Measurements from ENCODE around the gene SPTBN4.
A peak's percentile ranks its signal among the peaks of the same experiment; 100 is the strongest.

Gene SPTBN4

DNA sequence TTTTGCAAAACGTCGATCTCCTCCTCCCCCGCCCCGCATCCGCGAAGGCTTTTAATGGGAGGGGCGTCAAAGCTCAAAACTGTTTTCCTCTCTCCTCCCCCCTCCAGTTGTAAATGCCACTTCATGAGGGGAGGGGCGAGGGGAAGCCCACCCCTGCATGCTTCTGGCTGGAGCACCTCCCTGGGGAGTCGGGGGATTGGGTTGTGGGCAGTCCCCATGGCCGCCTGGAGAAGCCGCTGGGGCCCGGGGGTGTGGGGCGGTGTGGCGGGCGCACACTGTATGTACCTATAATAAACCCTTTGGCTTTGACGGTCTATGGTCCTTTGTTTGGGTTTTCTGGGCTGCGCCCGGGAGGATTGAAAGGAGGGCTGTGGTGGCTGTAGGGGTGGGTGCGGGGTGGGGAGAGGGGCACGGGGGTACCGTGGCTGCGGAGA is 109.4 kb downstream of the SPTBN4 start:
- Histone ChIP-seq H3K36me3 (ENCODE audit: insufficient read depth, low read length) (peaks cover 25% of the 10 kb centered on the region), H3K4me1 (ENCODE audit: control insufficient read depth, insufficient read depth, low read length) (peaks cover 4% of the 10 kb centered on the region), H3K27me3 (ENCODE audit: control insufficient read depth, insufficient read depth, low read length) (no peaks in the 10 kb centered on the region), H3K9ac (ENCODE audit: low read depth, low read length) (no peak overlapping the region), H3K9me3 (replicated peaks; ENCODE audit: low read length) (no peaks in the 10 kb centered on the region), H3K4me2 (ENCODE audit: low read length) (peak overlapping the region; percentile 92), H3K4me3 (ENCODE audit: low read length) (peak overlapping the region; percentile 79)

DNA sequence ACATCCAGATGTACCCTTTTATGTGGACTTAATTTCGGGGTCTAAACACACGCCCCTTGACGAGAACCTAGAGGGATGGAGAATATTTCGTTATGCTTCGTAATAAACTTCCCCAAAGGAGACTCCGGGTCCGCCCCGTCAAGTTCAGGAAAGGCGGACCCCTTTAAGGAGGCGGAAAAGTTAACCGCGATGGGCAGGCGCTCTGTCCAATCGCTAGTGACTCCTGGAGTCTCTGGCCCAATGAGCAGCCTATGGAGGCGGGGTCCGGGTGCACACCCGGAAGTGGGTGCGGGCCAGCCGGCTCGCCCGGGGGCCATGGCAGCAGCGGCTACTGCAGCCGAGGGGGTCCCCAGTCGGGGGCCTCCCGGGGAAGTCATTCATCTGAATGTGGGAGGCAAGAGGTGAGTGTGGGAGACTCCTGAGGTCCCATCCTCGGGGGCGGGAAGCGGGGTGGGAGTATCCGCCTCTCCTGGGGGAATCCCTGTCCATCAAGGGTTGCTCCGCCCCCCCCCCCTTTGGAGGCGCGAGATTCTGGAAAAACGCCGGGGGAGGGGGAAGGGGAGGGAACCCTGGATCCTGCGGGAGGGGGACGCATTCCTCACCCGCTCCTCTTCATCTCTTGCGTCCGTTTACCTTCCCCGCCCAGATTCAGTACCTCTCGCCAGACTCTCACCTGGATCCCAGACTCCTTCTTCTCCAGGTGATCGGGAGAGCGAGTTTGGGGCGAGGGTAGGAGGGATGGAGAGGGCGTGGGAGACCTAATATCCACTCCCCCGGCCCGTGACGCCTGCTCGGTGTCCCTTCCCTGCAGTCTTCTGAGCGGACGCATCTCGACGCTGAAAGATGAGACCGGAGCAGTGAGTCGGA is 110.0 kb downstream of the SPTBN4 start, which contains the start of gene SHKBP1:
SHKBP1 (plus strand) TSS at position 289 of the 867 bp plus-strand sequence; CDS start at position 316, 27 bp downstream.
- Histone ChIP-seq H3K4me1 (ENCODE audit: control insufficient read depth, insufficient read depth, low read length) (peaks cover 4% of the 10 kb centered on the region), H3K4me3 (ENCODE audit: low read length) (peak within 1 kb of the TSS; percentile 79), H3K27me3 (ENCODE audit: control insufficient read depth, insufficient read depth, low read length) (no peaks in the 10 kb centered on the region), H3K9ac (ENCODE audit: low read depth, low read length) (peak within 1 kb of the TSS; percentile 79), H3K4me2 (ENCODE audit: low read length) (peak within 1 kb of the TSS; percentile 92), H3K36me3 (ENCODE audit: insufficient read depth, low read length) (peaks cover 27% of the 10 kb centered on the region), H3K9me3 (replicated peaks; ENCODE audit: low read length) (no peaks in the 10 kb centered on the region)

DNA sequence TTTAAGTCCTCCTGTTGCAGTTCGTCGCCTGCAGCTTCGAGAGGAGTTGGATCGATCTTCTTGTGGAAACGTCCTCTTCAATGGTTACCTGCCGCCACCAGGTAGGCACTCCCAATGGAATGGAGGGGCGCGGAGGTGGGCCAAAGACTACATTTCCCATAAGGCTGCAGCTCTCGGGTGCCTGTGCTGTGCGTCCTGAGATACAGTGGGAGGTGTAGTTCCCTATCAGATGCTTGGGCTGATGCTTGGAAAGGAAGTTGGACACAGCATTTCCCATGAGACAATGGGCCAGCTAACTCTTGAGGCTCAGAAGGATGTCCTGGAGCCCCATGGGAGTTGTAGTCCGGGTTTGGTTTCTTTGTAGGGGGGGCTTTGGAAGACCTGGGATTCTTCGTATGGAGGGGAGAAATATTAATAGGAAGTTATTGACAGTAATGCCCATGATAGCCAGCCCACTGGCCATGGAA is 111.7 kb downstream of the SPTBN4 start:
- H3K4me2 ChIP-seq (ENCODE audit: low read length) = no peak overlapping the region
- no peaks in the 10 kb centered on the region for H3K27me3 ChIP-seq (ENCODE audit: control insufficient read depth, insufficient read depth, low read length)
- H3K4me3 ChIP-seq (ENCODE audit: low read length) = no peak overlapping the region
- H3K36me3 ChIP-seq (ENCODE audit: insufficient read depth, low read length) = peaks cover 30% of the 10 kb centered on the region
- H3K4me1 ChIP-seq (ENCODE audit: control insufficient read depth, insufficient read depth, low read length) = peaks cover 4% of the 10 kb centered on the region
- H3K9ac ChIP-seq (ENCODE audit: low read depth, low read length) = no peak overlapping the region
- H3K9me3 ChIP-seq (replicated peaks; ENCODE audit: low read length) = no peaks in the 10 kb centered on the region

DNA sequence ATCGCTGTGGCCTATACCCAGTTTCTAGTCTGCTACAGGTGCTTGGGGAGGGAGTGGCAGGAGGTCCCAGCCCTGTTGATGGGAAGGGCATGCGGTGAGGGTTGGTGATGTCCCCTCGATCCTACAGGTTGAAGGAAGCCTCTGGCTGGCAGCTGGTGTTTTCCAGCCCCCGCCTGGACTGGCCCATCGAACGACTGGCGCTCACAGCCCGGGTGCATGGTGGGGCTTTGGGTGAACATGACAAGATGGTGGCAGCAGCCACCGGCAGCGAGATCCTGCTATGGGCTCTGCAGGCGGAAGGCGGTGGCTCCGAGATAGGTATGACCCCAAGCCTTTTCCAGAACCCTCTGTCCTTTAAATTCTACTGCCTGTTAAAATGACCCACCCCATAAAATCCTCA is 113.8 kb downstream of the SPTBN4 start:
- Histone ChIP-seq H3K4me2 (ENCODE audit: low read length) (no peak overlapping the region), H3K27me3 (ENCODE audit: control insufficient read depth, insufficient read depth, low read length) (no peaks in the 10 kb centered on the region), H3K9ac (ENCODE audit: low read depth, low read length) (no peak overlapping the region), H3K4me3 (ENCODE audit: low read length) (no peak overlapping the region), H3K4me1 (ENCODE audit: control insufficient read depth, insufficient read depth, low read length) (peaks cover 10% of the 10 kb centered on the region), H3K36me3 (ENCODE audit: insufficient read depth, low read length) (peaks cover 37% of the 10 kb centered on the region), H3K9me3 (replicated peaks; ENCODE audit: low read length) (no peaks in the 10 kb centered on the region)

DNA sequence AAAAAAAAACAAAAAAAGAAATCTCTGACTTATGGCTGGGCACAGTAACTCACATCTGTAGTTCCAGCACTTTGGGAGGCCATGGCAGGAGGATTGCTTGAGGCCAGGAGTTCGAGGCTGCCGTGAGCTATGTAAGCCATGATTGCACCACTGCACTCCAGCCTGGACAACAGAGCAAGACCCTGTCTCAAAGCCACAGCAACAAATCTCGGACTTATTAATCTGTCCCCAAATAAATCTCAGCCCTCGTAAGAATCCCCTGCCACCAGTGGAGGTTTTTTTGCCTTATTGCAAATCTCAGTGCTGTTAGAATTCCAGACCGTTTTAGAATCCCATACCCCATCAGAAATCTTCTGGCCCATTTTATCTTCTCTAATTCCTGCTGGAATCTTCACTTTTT is 114.7 kb downstream of the SPTBN4 start:
- no peak overlapping the region for H3K4me2 ChIP-seq (ENCODE audit: low read length)
- H3K9me3 ChIP-seq (replicated peaks; ENCODE audit: low read length) = no peaks in the 10 kb centered on the region
- no peak overlapping the region for H3K4me3 ChIP-seq (ENCODE audit: low read length)
- peaks cover 16% of the 10 kb centered on the region for H3K4me1 ChIP-seq (ENCODE audit: control insufficient read depth, insufficient read depth, low read length)
- no peaks in the 10 kb centered on the region for H3K27me3 ChIP-seq (ENCODE audit: control insufficient read depth, insufficient read depth, low read length)
- peaks cover 38% of the 10 kb centered on the region for H3K36me3 ChIP-seq (ENCODE audit: insufficient read depth, low read length)
- no peak overlapping the region for H3K9ac ChIP-seq (ENCODE audit: low read depth, low read length)

DNA sequence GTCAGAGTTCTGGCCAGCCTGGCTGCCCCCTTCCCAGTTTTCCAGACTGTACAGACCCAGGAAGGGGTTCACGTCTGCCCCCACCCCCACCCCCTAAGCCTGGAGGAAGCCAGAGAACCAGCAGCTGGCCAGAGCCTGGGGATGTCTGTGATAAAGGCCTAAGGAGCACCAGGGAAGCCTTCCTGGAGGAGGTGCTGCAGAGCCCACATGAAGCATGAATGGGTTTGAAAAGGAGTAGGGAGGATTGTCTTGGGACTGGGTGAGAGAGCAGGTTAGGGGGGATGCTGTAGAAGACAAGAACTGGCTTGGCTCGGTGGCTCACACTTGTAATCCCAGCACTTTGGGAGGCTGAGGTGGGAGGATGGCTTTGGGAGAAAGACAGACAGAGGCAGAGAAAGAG is 115.7 kb downstream of the SPTBN4 start:
- Histone ChIP-seq H3K4me3 (ENCODE audit: low read length) (no peak overlapping the region), H3K36me3 (ENCODE audit: insufficient read depth, low read length) (peaks cover 45% of the 10 kb centered on the region), H3K4me2 (ENCODE audit: low read length) (no peak overlapping the region), H3K9me3 (replicated peaks; ENCODE audit: low read length) (no peaks in the 10 kb centered on the region), H3K4me1 (ENCODE audit: control insufficient read depth, insufficient read depth, low read length) (peaks cover 14% of the 10 kb centered on the region), H3K9ac (ENCODE audit: low read depth, low read length) (no peak overlapping the region), H3K27me3 (ENCODE audit: control insufficient read depth, insufficient read depth, low read length) (no peaks in the 10 kb centered on the region)

DNA sequence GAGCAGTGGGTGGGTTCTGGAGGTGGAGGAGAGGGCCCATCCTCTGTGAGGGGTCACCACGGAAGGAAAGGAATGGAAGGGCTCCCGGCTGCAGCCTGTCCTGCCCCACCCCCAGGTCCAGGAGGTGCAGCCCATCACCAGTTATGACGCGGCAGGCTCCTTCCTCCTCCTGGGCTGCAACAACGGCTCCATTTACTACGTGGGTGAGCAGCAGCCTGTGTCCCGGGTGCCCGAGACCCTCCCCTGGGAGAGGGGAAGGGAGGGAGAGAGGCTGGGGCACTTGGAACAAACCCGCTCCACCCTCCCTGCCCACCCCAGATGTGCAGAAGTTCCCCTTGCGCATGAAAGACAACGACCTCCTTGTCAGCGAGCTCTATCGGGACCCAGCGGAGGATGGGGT is 116.5 kb downstream of the SPTBN4 start:
- peaks cover 14% of the 10 kb centered on the region for H3K4me1 ChIP-seq (ENCODE audit: control insufficient read depth, insufficient read depth, low read length)

DNA sequence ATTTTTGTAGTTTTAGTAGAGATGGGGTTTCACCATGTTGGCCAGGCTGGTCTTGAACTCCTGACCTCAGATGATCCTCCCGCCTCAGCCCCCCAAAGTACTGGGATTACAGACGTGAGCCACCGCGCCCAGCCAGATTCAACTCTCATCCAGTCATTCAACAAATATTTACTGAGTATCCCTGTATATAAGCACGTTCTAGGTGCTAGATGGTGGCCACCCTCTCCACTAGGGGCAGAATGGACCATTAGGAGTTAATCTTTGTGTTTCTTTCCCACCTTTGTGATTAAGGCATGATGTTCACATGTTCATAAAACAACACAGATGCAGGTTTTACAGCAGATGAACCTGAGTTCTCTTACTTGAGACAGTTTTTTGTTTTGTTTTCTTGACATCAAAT is 117.2 kb downstream of the SPTBN4 start:
- Histone ChIP-seq H3K9ac (ENCODE audit: low read depth, low read length) (no peak overlapping the region), H3K4me2 (ENCODE audit: low read length) (no peak overlapping the region), H3K27me3 (ENCODE audit: control insufficient read depth, insufficient read depth, low read length) (no peaks in the 10 kb centered on the region), H3K4me1 (ENCODE audit: control insufficient read depth, insufficient read depth, low read length) (peaks cover 20% of the 10 kb centered on the region), H3K9me3 (replicated peaks; ENCODE audit: low read length) (no peaks in the 10 kb centered on the region), H3K36me3 (ENCODE audit: insufficient read depth, low read length) (peaks cover 42% of the 10 kb centered on the region), H3K4me3 (ENCODE audit: low read length) (no peak overlapping the region)

More for the DNA sequence above, 116.5 kb downstream of the SPTBN4 start:
- Histone ChIP-seq H3K4me3 (ENCODE audit: low read length) (no peak overlapping the region), H3K9me3 (replicated peaks; ENCODE audit: low read length) (no peaks in the 10 kb centered on the region), H3K36me3 (ENCODE audit: insufficient read depth, low read length) (peaks cover 46% of the 10 kb centered on the region), H3K27me3 (ENCODE audit: control insufficient read depth, insufficient read depth, low read length) (no peaks in the 10 kb centered on the region), H3K4me2 (ENCODE audit: low read length) (no peak overlapping the region), H3K9ac (ENCODE audit: low read depth, low read length) (no peak overlapping the region)

DNA sequence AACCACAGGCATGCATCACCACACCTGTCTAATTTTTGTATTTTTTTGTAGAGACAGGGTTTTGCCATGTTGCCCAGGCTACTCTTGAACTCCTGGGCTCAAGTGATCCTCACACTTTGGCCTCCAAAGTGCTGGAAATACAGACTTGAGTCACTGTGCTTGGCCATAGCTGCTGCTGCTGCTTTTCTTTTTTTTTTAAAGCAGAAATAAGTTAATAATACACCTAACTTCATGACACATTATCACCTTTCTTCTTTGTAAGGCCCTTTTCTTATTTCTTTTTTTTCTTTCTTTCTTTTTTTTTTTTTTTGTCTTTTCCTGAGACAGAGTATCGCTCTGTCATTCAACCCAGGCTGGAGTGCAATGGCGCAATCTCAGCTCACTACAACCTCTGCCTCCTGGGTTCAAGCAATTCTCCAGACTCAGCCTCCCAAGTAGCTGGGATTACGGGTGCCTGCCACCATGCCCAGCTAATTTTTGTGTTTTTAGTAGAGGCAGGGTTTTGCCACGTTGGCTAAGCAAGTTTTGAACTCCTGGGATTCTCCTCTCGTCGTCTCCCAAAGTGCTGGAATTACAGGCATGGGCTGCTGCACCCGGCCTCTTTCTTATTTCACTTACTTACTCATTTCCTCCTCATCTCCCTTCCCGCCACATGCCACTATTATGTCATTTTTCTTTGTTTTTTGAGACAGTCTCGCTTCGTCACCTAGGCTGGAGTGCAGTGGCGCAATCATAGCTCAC is 118.6 kb downstream of the SPTBN4 start:
- Histone ChIP-seq H3K27me3 (ENCODE audit: control insufficient read depth, insufficient read depth, low read length) (no peaks in the 10 kb centered on the region), H3K9me3 (replicated peaks; ENCODE audit: low read length) (no peaks in the 10 kb centered on the region), H3K36me3 (ENCODE audit: insufficient read depth, low read length) (peaks cover 33% of the 10 kb centered on the region), H3K4me2 (ENCODE audit: low read length) (peak overlapping the region; percentile 42), H3K9ac (ENCODE audit: low read depth, low read length) (no peak overlapping the region), H3K4me3 (ENCODE audit: low read length) (no peak overlapping the region), H3K4me1 (ENCODE audit: control insufficient read depth, insufficient read depth, low read length) (peaks cover 20% of the 10 kb centered on the region)

DNA sequence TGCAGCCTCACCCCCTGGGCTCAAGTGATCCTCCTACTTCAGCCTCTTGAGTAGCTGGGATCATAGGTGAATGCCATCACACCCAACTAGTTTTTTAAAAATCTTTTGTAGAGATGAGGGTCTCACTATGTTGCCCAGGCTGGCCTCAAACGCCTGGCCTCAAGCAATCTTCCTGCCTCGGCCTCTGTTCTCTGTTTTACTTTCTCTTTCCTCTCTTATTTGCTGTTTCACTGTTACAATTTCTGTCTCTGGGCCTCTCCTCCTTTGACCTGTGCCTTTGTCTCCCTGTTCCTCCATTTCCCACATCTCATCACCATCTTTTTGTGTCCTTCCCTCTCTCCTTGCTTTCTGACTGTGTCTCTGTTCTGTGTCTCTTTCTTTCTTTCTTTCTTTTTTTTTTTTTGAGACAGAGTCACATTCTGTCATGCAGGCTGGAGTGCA is 119.2 kb downstream of the SPTBN4 start:
- Histone ChIP-seq H3K36me3 (ENCODE audit: insufficient read depth, low read length) (peaks cover 27% of the 10 kb centered on the region), H3K4me1 (ENCODE audit: control insufficient read depth, insufficient read depth, low read length) (peaks cover 20% of the 10 kb centered on the region), H3K27me3 (ENCODE audit: control insufficient read depth, insufficient read depth, low read length) (no peaks in the 10 kb centered on the region), H3K9me3 (replicated peaks; ENCODE audit: low read length) (no peaks in the 10 kb centered on the region), H3K4me2 (ENCODE audit: low read length) (no peak overlapping the region), H3K9ac (ENCODE audit: low read depth, low read length) (no peak overlapping the region), H3K4me3 (ENCODE audit: low read length) (no peak overlapping the region)

DNA sequence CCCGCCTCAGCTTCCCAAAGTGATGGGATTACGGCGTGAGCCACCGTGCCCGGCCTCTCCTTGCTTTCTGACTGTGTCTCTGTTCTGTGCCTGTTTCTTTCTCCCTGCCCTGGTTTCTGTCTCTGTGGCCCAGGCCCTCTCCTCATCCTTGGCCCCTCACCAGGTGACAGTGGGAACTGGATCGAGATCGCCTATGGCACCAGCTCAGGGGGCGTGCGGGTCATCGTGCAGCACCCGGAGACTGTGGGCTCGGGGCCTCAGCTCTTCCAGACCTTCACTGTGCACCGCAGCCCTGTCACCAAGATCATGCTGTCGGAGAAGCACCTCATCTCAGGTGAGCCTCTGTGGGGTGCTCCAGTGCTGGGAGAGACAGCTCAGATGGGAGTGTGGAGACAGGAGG is 119.8 kb downstream of the SPTBN4 start:
- Histone ChIP-seq H3K9ac (ENCODE audit: low read depth, low read length) (no peak overlapping the region), H3K27me3 (ENCODE audit: control insufficient read depth, insufficient read depth, low read length) (no peaks in the 10 kb centered on the region), H3K4me2 (ENCODE audit: low read length) (no peak overlapping the region), H3K36me3 (ENCODE audit: insufficient read depth, low read length) (peaks cover 23% of the 10 kb centered on the region), H3K9me3 (replicated peaks; ENCODE audit: low read length) (no peaks in the 10 kb centered on the region), H3K4me3 (ENCODE audit: low read length) (no peak overlapping the region), H3K4me1 (ENCODE audit: control insufficient read depth, insufficient read depth, low read length) (peaks cover 20% of the 10 kb centered on the region)
